Measurements from ENCODE around the gene MMRN2.
A peak's percentile ranks its signal among the peaks of the same experiment; 100 is the strongest.
"Not testable (repeated sequence)": the region's sequence is repeated elsewhere in the genome, so short reads cannot be mapped to it uniquely, and the experiment has no call there.

MMRN2 gene

GRCh38 chr10:86952697-86953096 lies 4.7 kb downstream of the MMRN2 start:
- not testable (repeated sequence) for H3K4me3 ChIP-seq (ENCODE audit: low read depth in 1 of 2, low read length in 2 of 2); H3K27ac ChIP-seq (ENCODE audit: low read depth, low read length)

GRCh38 chr10:86952106-86952505 lies 5.3 kb downstream of the MMRN2 start:
- H3K4me1 ChIP-seq (ENCODE audit: insufficient read depth, low read length): peaks cover 11% of the 10 kb centered on the region

More at GRCh38 chr10:86952697-86953096, 4.7 kb downstream of the MMRN2 start:
- H3K9ac ChIP-seq (ENCODE audit: low read length); H3K36me3 ChIP-seq (ENCODE audit: insufficient read depth, low read length); H3K27me3 ChIP-seq (ENCODE audit: control insufficient read depth in 1 of 2, insufficient read depth in 2 of 2, low read length in 2 of 2); H3K9me3 ChIP-seq (ENCODE audit: low read length): not testable (repeated sequence)
- peaks cover 11% of the 10 kb centered on the region for H3K4me1 ChIP-seq (ENCODE audit: insufficient read depth, low read length)

GRCh38 chr10:86951184-86951761 lies 6.1 kb downstream of the MMRN2 start:
- Histone ChIP-seq H3K27ac (ENCODE audit: low read depth, low read length) (no peak overlapping the region), H3K4me1 (ENCODE audit: insufficient read depth, low read length) (peaks cover 11% of the 10 kb centered on the region), H3K9ac (ENCODE audit: low read length) (no peak overlapping the region), H3K4me3 (ENCODE audit: low read depth in 1 of 2, low read length in 2 of 2) (no peak overlapping the region), H3K9me3 (ENCODE audit: low read length) (no peaks in the 10 kb centered on the region), H3K36me3 (ENCODE audit: insufficient read depth, low read length) (no peaks in the 10 kb centered on the region), H3K27me3 (ENCODE audit: control insufficient read depth in 1 of 2, insufficient read depth in 2 of 2, low read length in 2 of 2) (peaks cover 0 to 7% of the 10 kb centered on the region in 2 donors)

More at GRCh38 chr10:86952106-86952505, 5.3 kb downstream of the MMRN2 start:
- no peaks in the 10 kb centered on the region for H3K36me3 ChIP-seq (ENCODE audit: insufficient read depth, low read length)
- no peak overlapping the region for H3K27ac ChIP-seq (ENCODE audit: low read depth, low read length)
- no peaks in the 10 kb centered on the region for H3K27me3 ChIP-seq (ENCODE audit: control insufficient read depth in 1 of 2, insufficient read depth in 2 of 2, low read length in 2 of 2)
- H3K9ac ChIP-seq (ENCODE audit: low read length): no peak overlapping the region
- no peak overlapping the region for H3K4me3 ChIP-seq (ENCODE audit: low read depth in 1 of 2, low read length in 2 of 2)
- no peaks in the 10 kb centered on the region for H3K9me3 ChIP-seq (ENCODE audit: low read length)

- H3K4me3 ChIP-seq (ENCODE audit: low read depth in 1 of 2, low read length in 2 of 2): no peak overlapping the region
- H3K27ac ChIP-seq (ENCODE audit: low read depth, low read length): no peak overlapping the region
- peaks cover 0 to 13% of the 10 kb centered on the region in 2 donors for H3K27me3 ChIP-seq (ENCODE audit: control insufficient read depth in 1 of 2, insufficient read depth in 2 of 2, low read length in 2 of 2)
- H3K9ac ChIP-seq (ENCODE audit: low read length): no peak overlapping the region
- no peaks in the 10 kb centered on the region for H3K36me3 ChIP-seq (ENCODE audit: insufficient read depth, low read length)
- peaks cover 20% of the 10 kb centered on the region for H3K4me1 ChIP-seq (ENCODE audit: insufficient read depth, low read length)
- H3K9me3 ChIP-seq (ENCODE audit: low read length): no peaks in the 10 kb centered on the region
Observed at GRCh38 chr10:86950349-86950748, 7.1 kb downstream of the MMRN2 start.

- not testable (repeated sequence) for H3K9ac ChIP-seq (ENCODE audit: low read length); H3K4me3 ChIP-seq (ENCODE audit: low read depth in 1 of 2, low read length in 2 of 2); H3K9me3 ChIP-seq (ENCODE audit: low read length); H3K27ac ChIP-seq (ENCODE audit: low read depth, low read length); H3K4me1 ChIP-seq (ENCODE audit: insufficient read depth, low read length); H3K36me3 ChIP-seq (ENCODE audit: insufficient read depth, low read length)
- H3K27me3 ChIP-seq (ENCODE audit: control insufficient read depth in 1 of 2, insufficient read depth in 2 of 2, low read length in 2 of 2): peaks cover 0 to 13% of the 10 kb centered on the region in 2 donors
Observed at GRCh38 chr10:86947806-86948205, 9.6 kb downstream of the MMRN2 start.

- H3K9ac ChIP-seq (ENCODE audit: low read length): no peak overlapping the region
- no peak overlapping the region for H3K27ac ChIP-seq (ENCODE audit: low read depth, low read length)
- H3K36me3 ChIP-seq (ENCODE audit: insufficient read depth, low read length): no peaks in the 10 kb centered on the region
- peaks cover 0 to 19% of the 10 kb centered on the region in 2 donors for H3K27me3 ChIP-seq (ENCODE audit: control insufficient read depth in 1 of 2, insufficient read depth in 2 of 2, low read length in 2 of 2)
- H3K9me3 ChIP-seq (ENCODE audit: low read length): no peaks in the 10 kb centered on the region
- peak overlapping the region in 1 of 2 donors; percentile 0 for H3K4me3 ChIP-seq (ENCODE audit: low read depth in 1 of 2, low read length in 2 of 2)
- peaks cover 9% of the 10 kb centered on the region for H3K4me1 ChIP-seq (ENCODE audit: insufficient read depth, low read length)
Observed at GRCh38 chr10:86946213-86947155, 10.9 kb downstream of the MMRN2 start.

- H3K4me1 ChIP-seq (ENCODE audit: insufficient read depth, low read length): peaks cover 9% of the 10 kb centered on the region
- peak overlapping the region in 1 of 2 donors; percentile 0 for H3K4me3 ChIP-seq (ENCODE audit: low read depth in 1 of 2, low read length in 2 of 2)
- H3K9ac ChIP-seq (ENCODE audit: low read length): no peak overlapping the region
Observed at GRCh38 chr10:86945361-86946212, 11.8 kb downstream of the MMRN2 start.

GRCh38 chr10:86944907-86945306 lies 12.5 kb downstream of the MMRN2 start:
- peaks cover 9% of the 10 kb centered on the region for H3K4me1 ChIP-seq (ENCODE audit: insufficient read depth, low read length)
- H3K9ac ChIP-seq (ENCODE audit: low read length): no peak overlapping the region
- H3K27me3 ChIP-seq (ENCODE audit: control insufficient read depth in 1 of 2, insufficient read depth in 2 of 2, low read length in 2 of 2): peaks cover 0 to 19% of the 10 kb centered on the region in 2 donors
- H3K9me3 ChIP-seq (ENCODE audit: low read length): no peaks in the 10 kb centered on the region
- no peak overlapping the region for H3K27ac ChIP-seq (ENCODE audit: low read depth, low read length)
- no peaks in the 10 kb centered on the region for H3K36me3 ChIP-seq (ENCODE audit: insufficient read depth, low read length)
- no peak overlapping the region for H3K4me3 ChIP-seq (ENCODE audit: low read depth in 1 of 2, low read length in 2 of 2)

More at GRCh38 chr10:86945361-86946212, 11.8 kb downstream of the MMRN2 start:
- Histone ChIP-seq H3K9me3 (ENCODE audit: low read length) (no peaks in the 10 kb centered on the region), H3K36me3 (ENCODE audit: insufficient read depth, low read length) (no peaks in the 10 kb centered on the region), H3K27me3 (ENCODE audit: control insufficient read depth in 1 of 2, insufficient read depth in 2 of 2, low read length in 2 of 2) (peaks cover 0 to 19% of the 10 kb centered on the region in 2 donors), H3K27ac (ENCODE audit: low read depth, low read length) (no peak overlapping the region)

GRCh38 chr10:86944471-86944870 lies 12.9 kb downstream of the MMRN2 start:
- H3K4me1 ChIP-seq (ENCODE audit: insufficient read depth, low read length): peaks cover 9% of the 10 kb centered on the region
- H3K36me3 ChIP-seq (ENCODE audit: insufficient read depth, low read length): no peaks in the 10 kb centered on the region
- H3K27me3 ChIP-seq (ENCODE audit: control insufficient read depth in 1 of 2, insufficient read depth in 2 of 2, low read length in 2 of 2): peaks cover 0 to 19% of the 10 kb centered on the region in 2 donors

GRCh38 chr10:86944031-86944419 lies 13.4 kb downstream of the MMRN2 start:
- Histone ChIP-seq H3K4me1 (ENCODE audit: insufficient read depth, low read length) (peaks cover 9% of the 10 kb centered on the region), H3K9ac (ENCODE audit: low read length) (no peak overlapping the region), H3K9me3 (ENCODE audit: low read length) (no peaks in the 10 kb centered on the region), H3K27ac (ENCODE audit: low read depth, low read length) (no peak overlapping the region), H3K36me3 (ENCODE audit: insufficient read depth, low read length) (no peaks in the 10 kb centered on the region), H3K4me3 (ENCODE audit: low read depth in 1 of 2, low read length in 2 of 2) (no peak overlapping the region), H3K27me3 (ENCODE audit: control insufficient read depth in 1 of 2, insufficient read depth in 2 of 2, low read length in 2 of 2) (peaks cover 0 to 19% of the 10 kb centered on the region in 2 donors)

More at GRCh38 chr10:86944471-86944870, 12.9 kb downstream of the MMRN2 start:
- Histone ChIP-seq H3K27ac (ENCODE audit: low read depth, low read length) (no peak overlapping the region), H3K4me3 (ENCODE audit: low read depth in 1 of 2, low read length in 2 of 2) (no peak overlapping the region), H3K9ac (ENCODE audit: low read length) (no peak overlapping the region), H3K9me3 (ENCODE audit: low read length) (no peaks in the 10 kb centered on the region)
